Motor neuron (in vitro differentiated cells): ENCODE measurements around the gene TRPM2. TPM values are rescaled to one million over a fixed set of nuclear protein-coding genes. Genes with fewer than 3 reads are reported as not detected.
"Not testable (repeated sequence)": the region's sequence is repeated elsewhere in the genome, so short reads cannot be mapped to it uniquely, and the experiment has no call there.

ENCODE experiments used
- ATAC-seq, 8 experiments: fragments of 200-7000 bp; cut with Tn5 transposase; replicated peaks in 6 of 8; 2 replicates each; pipeline ENCODE4 v1.8.0; 2021; ENCODE audit warnings: mild to moderate bottlenecking in 8 of 8, moderate library complexity in 8 of 8
- H3K27ac ChIP-seq, 2 donors: fragments of 250-450 bp; sonication (Bioruptor Pico); 2 replicates each; pipeline ENCODE4 v1.9.0; 2021; ENCODE audit warnings: antibody characterized with exemption in 2 of 2, mild to moderate bottlenecking in 2 of 2, moderate library complexity in 1 of 2
- H3K4me1 ChIP-seq, 2 donors: fragments of 250-450 bp; sonication (Bioruptor Pico); replicated peaks in 1 of 2; 2 replicates each; pipeline ENCODE4 v1.6.1; 2021; ENCODE audit warnings: antibody characterized with exemption in 2 of 2, mild to moderate bottlenecking in 2 of 2, moderate library complexity in 1 of 2
- H3K4me3 ChIP-seq, 5 donors: fragments of 250-450 bp; sonication (Bioruptor Pico); 2 replicates each; pipeline ENCODE4 v1.9.0; 2021; ENCODE audit warnings: antibody characterized with exemption in 5 of 5, mild to moderate bottlenecking in 5 of 5, moderate library complexity in 4 of 5
- WGBS, 10 experiments: fragments of 450-650 bp; shearing (Covaris generic); methylation state at CpG; one replicate each; pipeline ENCODE4 v1.0.0; 2022; 5-methylcytosine and 5-hydroxymethylcytosine counted together
- in situ Hi-C, 9 experiments: fragments of 400-800 bp; cut with MboI; loops; one replicate each; pipeline ENCODE4 v1.15.0; 2021; ENCODE audit warnings: low sequenced_read_pairs in 9 of 9, low pct_unique_long_range_greater_than_20kb in 2 of 9; ENCODE audit not compliant: unreplicated experiment in 9 of 9
- total RNA-seq, 8 experiments: library from RNA; unstranded; fragments of 300-600 nt; gene quantifications; 2 replicates each; pipeline versions ENCODE4 v1.2.3 to v1.2.4, GENCODE V29; 2022

The TRPM2 gene
- total RNA-seq, 8 experiments from 2014 or later: 0.05 to 0.35 (median 0.15) TPM

GRCh38 chr21:44392185-44392584 lies 38.8 kb downstream of the TRPM2 start:
- H3K4me3 ChIP-seq: no peak overlapping the region
- no peak overlapping the region for H3K27ac ChIP-seq
- H3K4me1 ChIP-seq: no peaks in the 10 kb centered on the region
- in situ Hi-C loops: no loop called here
- ATAC-seq: no peak
- 0 to 100% (median 62%) methylated on average over 1 to 5 of the region's 6 CpGs; no CpG with 5 or more reads in 2 of the 10 experiments for WGBS, 10 experiments

GRCh38 chr21:44392916-44393315 lies 39.5 kb downstream of the TRPM2 start:
- in situ Hi-C loops: no loop called here
- 0 to 71% (median 15%) methylated on average over 1 to 2 of the region's 2 CpGs; no CpG with 5 or more reads in 3 of the 10 experiments for WGBS, 10 experiments
- peak in 2 of 8 experiments; percentile 36 to 97 for ATAC-seq
- no peak overlapping the region for H3K4me3 ChIP-seq
- H3K27ac ChIP-seq: no peak overlapping the region
- no peaks in the 10 kb centered on the region for H3K4me1 ChIP-seq

- Histone ChIP-seq H3K27ac (no peak overlapping the region), H3K4me3 (no peak overlapping the region), H3K4me1 (no peaks in the 10 kb centered on the region)
- WGBS, 10 experiments: 0 to 83% (median 40%) methylated on average over 1 to 4 of the region's 5 CpGs; no CpG with 5 or more reads in 5 of the 10 experiments
- no peak for ATAC-seq
- in situ Hi-C loops: no loop called here
These were observed 41.3 kb downstream of the TRPM2 start for GRCh38 chr21:44394733-44395132.

GRCh38 chr21:44395260-44395659 lies 41.8 kb downstream of the TRPM2 start:
- in situ Hi-C loops: no loop called here
- no peak for ATAC-seq
- 31 to 80% (median 50%) methylated on average over 1 to 5 of the region's 11 CpGs; no CpG with 5 or more reads in 5 of the 10 experiments for WGBS, 10 experiments
- no peaks in the 10 kb centered on the region for H3K4me1 ChIP-seq
- no peak overlapping the region for H3K4me3 ChIP-seq
- no peak overlapping the region for H3K27ac ChIP-seq

GRCh38 chr21:44396803-44397202 lies 43.4 kb downstream of the TRPM2 start:
- H3K4me1 ChIP-seq, H3K4me3 ChIP-seq, H3K27ac ChIP-seq, ATAC-seq, in situ Hi-C loops: not testable (repeated sequence)
- 31 to 82% methylated on average over 3 of the region's 6 CpGs; no CpG with 5 or more reads in 8 of the 10 experiments for WGBS, 10 experiments

- H3K27ac ChIP-seq: no peak overlapping the region
- 60 to 83% (median 76%) methylated on average over 1 to 6 of the region's 22 CpGs; no CpG with 5 or more reads in 7 of the 10 experiments for WGBS, 10 experiments
- ATAC-seq: no peak
- in situ Hi-C loops: no loop called here
- no peak overlapping the region for H3K4me3 ChIP-seq
- H3K4me1 ChIP-seq: no peaks in the 10 kb centered on the region
These were observed 44.1 kb downstream of the TRPM2 start for GRCh38 chr21:44397431-44398031.

- Histone ChIP-seq H3K4me3 (no peak overlapping the region), H3K27ac (no peak overlapping the region), H3K4me1 (no peaks in the 10 kb centered on the region)
- WGBS, 10 experiments: 20 to 100% (median 76%) methylated on average over 1 to 8 of the region's 9 CpGs; no CpG with 5 or more reads in 4 of the 10 experiments
- in situ Hi-C loops: no loop called here
- no peak for ATAC-seq
These were observed 45.1 kb downstream of the TRPM2 start for GRCh38 chr21:44398499-44398898.

GRCh38 chr21:44399151-44399954 lies 45.9 kb downstream of the TRPM2 start:
- WGBS, 10 experiments: 38 to 70% (median 48%) methylated on average over 1 to 11 of the region's 33 CpGs; no CpG with 5 or more reads in 3 of the 10 experiments
- ATAC-seq: no peak
- no peak overlapping the region for H3K27ac ChIP-seq
- in situ Hi-C loops: no loop called here
- no peak overlapping the region for H3K4me3 ChIP-seq
- no peaks in the 10 kb centered on the region for H3K4me1 ChIP-seq

- Histone ChIP-seq H3K4me3 (no peak overlapping the region), H3K27ac (no peak overlapping the region), H3K4me1 (no peaks in the 10 kb centered on the region)
- ATAC-seq: no peak
- WGBS, 10 experiments: 0 to 100% (median 53%) methylated on average over 1 to 6 of the region's 25 CpGs; no CpG with 5 or more reads in 5 of the 10 experiments
- in situ Hi-C loops: no loop called here
These were observed 46.8 kb downstream of the TRPM2 start for GRCh38 chr21:44399955-44400790.

GRCh38 chr21:44400791-44401385 lies 47.5 kb downstream of the TRPM2 start:
- no peak for ATAC-seq
- H3K4me3 ChIP-seq: no peak overlapping the region
- no peak overlapping the region for H3K27ac ChIP-seq
- WGBS, 10 experiments: 0 to 70% methylated on average over 1 to 2 of the region's 14 CpGs; no CpG with 5 or more reads in 8 of the 10 experiments
- in situ Hi-C loops: no loop called here
- no peaks in the 10 kb centered on the region for H3K4me1 ChIP-seq

GRCh38 chr21:44401386-44402160 lies 48.2 kb downstream of the TRPM2 start:
- Histone ChIP-seq H3K27ac (no peak overlapping the region), H3K4me1 (no peaks in the 10 kb centered on the region), H3K4me3 (no peak overlapping the region)
- ATAC-seq: no peak
- 72 to 100% (median 80%) methylated on average over 1 to 10 of the region's 32 CpGs; no CpG with 5 or more reads in 7 of the 10 experiments for WGBS, 10 experiments
- in situ Hi-C loops: no loop called here
